Fibroblast of lung (primary cell): Measurements from ENCODE around the gene SCP2.

ENCODE experiments used
- EZH2 ChIP-seq: IDR thresholded peaks from 2 replicates; pipeline ENCODE4 v1.5.1; 2012; ENCODE audit warnings: low read length, control low read depth, mild to moderate bottlenecking; ENCODE audit errors: missing control alignments
- TF ChIP-seq, protein P1 (sequence below), 2 donors: IDR thresholded peaks in 1 of 2; conservative IDR thresholded peaks in 1 of 2; 1 replicate in 1 of 2; 2 replicates in 1 of 2; pipeline ENCODE4 v1.5.1; 2011 to 2012; ENCODE audit warnings: low read length in 2 of 2, control low read depth in 1 of 2, inconsistent platforms in 1 of 2, low read depth in 1 of 2, mild to moderate bottlenecking in 1 of 2

DNA sequence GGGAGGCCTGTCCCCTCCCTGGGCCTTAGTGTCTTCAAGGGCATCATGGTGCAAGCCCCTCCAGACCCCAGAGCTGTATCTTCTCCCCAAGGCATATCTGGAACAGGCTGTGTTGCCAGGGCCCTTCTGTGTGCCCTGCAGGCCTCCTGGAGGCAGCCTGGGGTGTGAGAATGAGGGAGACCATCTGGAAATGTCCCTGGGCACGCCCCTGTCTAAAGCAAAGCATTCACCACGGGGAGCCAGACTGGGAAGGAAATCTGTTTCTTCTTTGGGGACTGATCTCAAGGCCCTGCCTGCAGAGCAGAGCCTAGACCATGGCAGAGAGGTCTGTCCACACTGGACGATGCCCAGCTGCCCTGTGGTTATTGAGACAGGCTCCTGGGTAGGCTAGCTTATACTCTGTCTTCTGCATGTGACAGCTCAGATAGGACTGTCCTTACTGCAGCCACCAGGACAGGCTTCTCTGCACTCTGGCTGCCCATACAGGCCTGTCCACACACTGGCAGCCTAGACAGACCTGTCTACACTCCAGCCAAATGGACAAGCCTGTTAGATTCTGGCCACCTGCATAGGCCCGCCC is 159.5 kb downstream of the SCP2 start:
- TF ChIP-seq, protein P1, sequence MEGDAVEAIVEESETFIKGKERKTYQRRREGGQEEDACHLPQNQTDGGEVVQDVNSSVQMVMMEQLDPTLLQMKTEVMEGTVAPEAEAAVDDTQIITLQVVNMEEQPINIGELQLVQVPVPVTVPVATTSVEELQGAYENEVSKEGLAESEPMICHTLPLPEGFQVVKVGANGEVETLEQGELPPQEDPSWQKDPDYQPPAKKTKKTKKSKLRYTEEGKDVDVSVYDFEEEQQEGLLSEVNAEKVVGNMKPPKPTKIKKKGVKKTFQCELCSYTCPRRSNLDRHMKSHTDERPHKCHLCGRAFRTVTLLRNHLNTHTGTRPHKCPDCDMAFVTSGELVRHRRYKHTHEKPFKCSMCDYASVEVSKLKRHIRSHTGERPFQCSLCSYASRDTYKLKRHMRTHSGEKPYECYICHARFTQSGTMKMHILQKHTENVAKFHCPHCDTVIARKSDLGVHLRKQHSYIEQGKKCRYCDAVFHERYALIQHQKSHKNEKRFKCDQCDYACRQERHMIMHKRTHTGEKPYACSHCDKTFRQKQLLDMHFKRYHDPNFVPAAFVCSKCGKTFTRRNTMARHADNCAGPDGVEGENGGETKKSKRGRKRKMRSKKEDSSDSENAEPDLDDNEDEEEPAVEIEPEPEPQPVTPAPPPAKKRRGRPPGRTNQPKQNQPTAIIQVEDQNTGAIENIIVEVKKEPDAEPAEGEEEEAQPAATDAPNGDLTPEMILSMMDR (conservative IDR thresholded peaks at IDR 0.05 in 1 of 2, IDR thresholded peaks at IDR 0.05 in 1 of 2; ENCODE audit: low read depth in 1 of 2, low read length in 2 of 2) = no peak
- TF ChIP-seq EZH2 = no peak
